Fibroblast of pulmonary artery (primary cell): ENCODE results near the gene PRAME.
"Not testable (repeated sequence)": the region's sequence is repeated elsewhere in the genome, so short reads cannot be mapped to it uniquely, and the experiment has no call there.

Experiments
- DNase-seq: peaks from one replicate; pipeline ENCODE4 v3.0.0-alpha.2; 2010; ENCODE audit warnings: low read depth
- H3K4me3 ChIP-seq: replicated peaks from 2 replicates; pipeline ENCODE4 v1.5.1; 2011; ENCODE audit warnings: low read depth, mild to moderate bottlenecking, control low read depth, low read length, moderate library complexity
- TF ChIP-seq, protein P1 (sequence below): IDR thresholded peaks from 2 replicates; pipeline ENCODE4 v1.5.1; 2011; ENCODE audit warnings: mild to moderate bottlenecking, control low read depth, low read length, inconsistent platforms; ENCODE audit errors: missing control alignments

The PRAME gene

GRCh38 chr22:22590136-22590891, 31.2 kb upstream of the PRAME start:
- TF ChIP-seq, protein P1, sequence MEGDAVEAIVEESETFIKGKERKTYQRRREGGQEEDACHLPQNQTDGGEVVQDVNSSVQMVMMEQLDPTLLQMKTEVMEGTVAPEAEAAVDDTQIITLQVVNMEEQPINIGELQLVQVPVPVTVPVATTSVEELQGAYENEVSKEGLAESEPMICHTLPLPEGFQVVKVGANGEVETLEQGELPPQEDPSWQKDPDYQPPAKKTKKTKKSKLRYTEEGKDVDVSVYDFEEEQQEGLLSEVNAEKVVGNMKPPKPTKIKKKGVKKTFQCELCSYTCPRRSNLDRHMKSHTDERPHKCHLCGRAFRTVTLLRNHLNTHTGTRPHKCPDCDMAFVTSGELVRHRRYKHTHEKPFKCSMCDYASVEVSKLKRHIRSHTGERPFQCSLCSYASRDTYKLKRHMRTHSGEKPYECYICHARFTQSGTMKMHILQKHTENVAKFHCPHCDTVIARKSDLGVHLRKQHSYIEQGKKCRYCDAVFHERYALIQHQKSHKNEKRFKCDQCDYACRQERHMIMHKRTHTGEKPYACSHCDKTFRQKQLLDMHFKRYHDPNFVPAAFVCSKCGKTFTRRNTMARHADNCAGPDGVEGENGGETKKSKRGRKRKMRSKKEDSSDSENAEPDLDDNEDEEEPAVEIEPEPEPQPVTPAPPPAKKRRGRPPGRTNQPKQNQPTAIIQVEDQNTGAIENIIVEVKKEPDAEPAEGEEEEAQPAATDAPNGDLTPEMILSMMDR, result no peak
- no peak overlapping the region for H3K4me3 ChIP-seq
- no peak for DNase-seq

DNA sequence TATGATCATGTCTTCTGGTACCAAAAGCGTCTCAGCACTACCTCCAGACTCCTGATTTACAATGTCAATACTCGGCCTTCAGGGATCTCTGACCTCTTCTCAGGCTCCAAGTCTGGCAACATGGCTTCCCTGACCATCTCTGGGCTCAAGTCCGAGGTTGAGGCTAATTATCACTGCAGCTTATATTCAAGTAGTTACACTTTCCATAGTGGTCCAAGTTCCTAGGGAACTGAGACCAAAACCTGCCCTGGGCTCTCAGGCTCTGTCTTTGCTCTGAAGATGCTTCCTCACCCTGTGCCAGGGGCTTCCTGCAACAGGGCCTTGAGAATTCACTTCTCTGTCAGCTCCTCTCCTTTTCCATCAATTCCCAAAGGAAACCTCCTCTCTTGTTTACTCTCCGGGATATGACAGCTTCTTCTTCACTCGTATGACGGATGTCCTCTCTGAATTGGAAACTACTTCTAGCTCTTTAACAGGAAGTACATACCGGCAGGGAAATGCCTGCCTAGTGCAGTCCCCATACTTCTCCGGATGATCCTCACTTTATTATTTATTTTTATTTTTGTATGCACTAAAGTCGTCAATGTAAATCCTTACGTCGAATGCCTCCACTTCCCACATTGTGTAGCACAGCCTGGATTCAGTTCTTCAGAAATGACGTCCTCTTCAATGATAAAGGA, 29.6 kb upstream of the PRAME start:
- no peak for DNase-seq
- H3K4me3 ChIP-seq, result no peak overlapping the region
- TF ChIP-seq, protein P1, result no peak

DNA sequence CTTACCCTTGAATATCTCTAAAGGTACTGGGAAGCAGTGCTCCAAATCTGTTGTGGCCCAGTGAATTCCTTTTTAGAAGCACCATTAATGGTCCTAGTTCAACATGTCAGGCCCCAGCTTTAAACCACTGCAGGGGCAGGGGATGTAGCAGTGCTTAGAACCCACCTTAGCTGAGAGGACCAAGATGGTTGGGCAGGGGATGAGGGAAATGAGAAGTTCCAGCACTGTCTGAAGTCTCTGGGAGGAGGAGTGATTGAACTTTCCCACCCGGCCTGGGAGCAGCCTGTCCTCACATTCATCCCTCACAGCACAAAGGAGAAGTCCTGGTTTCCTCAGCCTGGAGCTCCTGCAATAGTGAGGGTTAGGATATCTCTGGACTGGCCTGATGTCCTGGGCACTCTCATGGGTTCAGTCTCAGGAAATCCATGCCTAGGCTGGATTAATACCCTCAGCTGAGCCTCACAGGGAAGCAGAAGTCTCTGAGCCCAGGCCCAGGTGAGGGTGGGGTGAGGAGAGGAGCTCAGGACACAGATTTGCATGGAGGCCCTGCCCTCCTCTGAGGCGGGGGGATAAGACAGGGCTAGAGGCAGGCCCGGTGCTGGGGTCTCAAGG, 28.6 kb upstream of the PRAME start:
- TF ChIP-seq, protein P1, result no peak
- no peak for DNase-seq
- no peak overlapping the region for H3K4me3 ChIP-seq

GRCh38 chr22:22584722-22585121, 25.7 kb upstream of the PRAME start:
- H3K4me3 ChIP-seq, result no peak overlapping the region
- no peak for DNase-seq
- TF ChIP-seq, protein P1, result no peak

- TF ChIP-seq, protein P1, result no peak
- H3K4me3 ChIP-seq, result no peak overlapping the region
- DNase-seq, result no peak
Measured at GRCh38 chr22:22583030-22583429, 24.0 kb upstream of the PRAME start.

DNA sequence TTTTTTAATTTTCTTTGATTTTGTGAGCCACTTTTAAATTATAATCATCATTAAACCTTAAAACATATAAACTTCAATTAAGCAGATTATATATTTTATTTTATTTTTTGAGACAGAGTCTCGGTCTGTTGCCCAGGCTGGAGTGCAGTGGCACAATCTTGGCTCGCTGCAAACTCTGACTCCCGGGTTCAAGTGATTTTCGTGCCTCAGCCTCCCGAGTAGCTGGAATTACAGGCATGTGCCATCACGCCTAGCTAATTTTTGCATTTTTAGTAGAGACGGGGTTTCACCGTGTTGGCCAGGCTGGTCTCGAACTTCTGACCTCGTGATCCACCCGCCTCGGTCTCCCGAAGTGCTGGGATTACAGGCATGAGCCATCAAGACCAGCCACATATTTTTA, 22.5 kb upstream of the PRAME start:
- DNase-seq, H3K4me3 ChIP-seq: not testable (repeated sequence)

DNA sequence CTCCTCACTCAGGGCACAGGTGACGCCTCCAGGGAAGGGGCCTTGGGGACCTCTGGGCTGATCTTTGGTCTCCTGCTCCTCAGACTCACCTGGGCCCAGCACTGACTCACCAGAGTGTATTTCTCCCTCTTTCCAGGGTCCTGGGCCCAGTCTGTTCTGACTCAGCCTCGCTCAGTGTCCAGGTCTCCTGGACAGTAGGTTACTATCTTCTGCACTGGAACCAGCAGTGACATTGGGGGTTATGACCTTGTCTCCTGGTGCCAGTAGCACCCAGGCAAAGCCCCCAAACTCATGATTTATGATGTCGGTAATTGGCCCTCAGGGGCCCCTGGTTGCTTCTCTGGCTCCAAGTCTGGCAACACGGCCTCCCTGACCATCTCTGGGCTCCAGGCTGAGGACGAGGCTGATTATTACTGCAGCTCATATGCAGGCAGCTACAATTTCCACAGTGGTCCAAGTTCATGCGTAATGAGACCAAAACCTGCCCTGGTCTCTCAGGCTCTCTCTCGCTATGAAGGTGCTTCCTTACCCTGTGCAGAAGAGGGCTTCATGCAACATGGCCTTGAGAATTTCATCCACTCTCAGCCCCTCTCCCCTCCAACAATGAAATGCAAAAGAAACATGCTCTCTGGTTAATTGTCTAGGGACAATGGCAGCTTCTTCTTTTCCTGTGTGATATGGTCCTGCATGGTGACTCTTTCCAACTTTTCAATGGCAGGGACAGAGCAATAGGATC, 21.0 kb upstream of the PRAME start:
- H3K4me3 ChIP-seq, result no peak overlapping the region
- no peak for DNase-seq
- TF ChIP-seq, protein P1, result no peak
